OCI-LY1 (cell line): ENCODE data around the gene CARD16.

Experiments used
- CTCF ChIP-seq: fragments of 200-600 bp; sonication (generic), shearing (Covaris generic); IDR thresholded peaks from 2 replicates; pipeline ENCODE4 v1.5.1; 2017; ENCODE audit warnings: mild to moderate bottlenecking, antibody characterized with exemption, low read length, moderate library complexity, mixed read lengths
- EZH2 ChIP-seq: fragments of 200-600 bp; sonication (generic), shearing (Covaris generic); IDR thresholded peaks from 2 replicates; pipeline ENCODE4 v1.8.0; 2017; ENCODE audit warnings: borderline replicate concordance, mixed run types, mild to moderate bottlenecking, antibody characterized with exemption, low read length, moderate library complexity, mixed read lengths

DNA sequence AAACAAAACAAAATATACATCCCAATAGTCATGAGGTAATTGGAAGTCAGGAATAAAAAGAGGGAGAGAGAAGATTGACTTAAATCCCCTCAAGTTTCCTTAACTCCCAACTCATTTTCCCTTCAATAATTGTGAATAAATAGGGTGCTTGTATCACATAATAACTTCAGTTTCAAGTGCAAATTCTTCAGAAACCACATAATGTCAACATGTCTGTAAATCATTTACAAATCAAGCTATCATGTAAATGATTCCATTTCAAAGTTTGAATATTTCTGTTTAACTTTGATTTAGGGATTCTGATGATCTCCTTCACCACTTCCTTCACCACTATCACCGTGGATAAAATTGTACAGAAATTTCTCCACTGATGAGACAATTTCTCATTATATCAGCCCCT lies 45.4 kb downstream of the CARD16 start:
- no peak for TF ChIP-seq CTCF
- TF ChIP-seq EZH2 = no peak
